NCI-H146 treated with DMSO at 0.1 percent for 48 hours (cell line): Measurements from ENCODE around the gene MYBPC2.
"Not testable (repeated sequence)": the region's sequence is repeated elsewhere in the genome, so short reads cannot be mapped to it uniquely, and the experiment has no call there.

Source experiments
- DNase-seq: peaks from one replicate; lab custom pipeline; 2025; ENCODE audit not compliant: unreplicated experiment; lab: John Stamatoyannopoulos, UW

Gene MYBPC2

GRCh38 chr19:50432221-50433028, at the start of gene MYBPC2:
TSS of gene MYBPC2 (plus strand) at chr19:50432892. CDS start at chr19:50432954, 62 bp downstream.
- peak; percentile 61 for DNase-seq

GRCh38 chr19:50383001-50383851, 49.5 kb upstream of the MYBPC2 start:
- no peak for DNase-seq

GRCh38 chr19:50383852-50384684, 48.6 kb upstream of the MYBPC2 start, which contains the start of gene POLD1:
TSS of gene POLD1 (plus strand) at chr19:50384347. CDS start at chr19:50398852, 14,505 bp downstream.
- peak; percentile 98 for DNase-seq

- DNase-seq = no peak
Observed at GRCh38 chr19:50384685-50385535, 47.8 kb upstream of the MYBPC2 start.

DNA sequence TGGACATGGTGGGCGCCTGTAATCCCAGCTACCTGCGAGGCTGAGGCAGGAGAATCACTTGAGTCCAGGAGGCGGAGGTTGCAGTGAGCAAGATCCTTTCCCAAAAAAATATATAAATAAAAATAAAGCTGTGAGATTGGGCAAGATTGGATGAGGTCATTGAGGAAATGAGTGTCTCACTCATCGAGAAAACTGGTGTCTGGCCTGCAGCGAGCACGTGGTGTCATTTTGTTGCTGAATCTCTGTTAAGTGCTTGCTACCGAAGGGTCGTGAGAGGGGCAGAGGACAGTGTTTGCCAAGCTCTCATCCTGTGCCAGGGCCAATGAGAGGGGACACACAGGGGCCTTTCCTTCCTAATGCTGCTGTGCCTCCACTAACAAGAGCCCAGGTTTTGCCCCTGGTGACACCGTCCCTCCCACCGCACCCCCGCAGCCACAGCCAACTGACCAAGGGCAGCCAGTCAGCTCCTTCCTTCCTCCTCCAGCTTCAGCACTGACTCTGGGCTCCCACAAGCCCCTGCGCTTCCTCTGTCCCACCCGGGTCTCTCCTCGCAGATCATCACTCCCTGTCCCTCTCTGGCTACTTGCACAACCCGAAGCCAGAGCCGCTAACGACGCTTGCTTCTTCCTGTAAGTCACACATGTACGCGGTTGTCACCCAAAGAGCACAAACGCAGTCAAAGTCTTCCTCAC, 45.4 kb upstream of the MYBPC2 start:
- DNase-seq = no peak

- no peak for DNase-seq
Observed at GRCh38 chr19:50387868-50388245, 44.8 kb upstream of the MYBPC2 start.

GRCh38 chr19:50390295-50390694, 42.4 kb upstream of the MYBPC2 start:
- DNase-seq = not testable (repeated sequence)

GRCh38 chr19:50390952-50391351, 41.7 kb upstream of the MYBPC2 start:
- DNase-seq = not testable (repeated sequence)

DNA sequence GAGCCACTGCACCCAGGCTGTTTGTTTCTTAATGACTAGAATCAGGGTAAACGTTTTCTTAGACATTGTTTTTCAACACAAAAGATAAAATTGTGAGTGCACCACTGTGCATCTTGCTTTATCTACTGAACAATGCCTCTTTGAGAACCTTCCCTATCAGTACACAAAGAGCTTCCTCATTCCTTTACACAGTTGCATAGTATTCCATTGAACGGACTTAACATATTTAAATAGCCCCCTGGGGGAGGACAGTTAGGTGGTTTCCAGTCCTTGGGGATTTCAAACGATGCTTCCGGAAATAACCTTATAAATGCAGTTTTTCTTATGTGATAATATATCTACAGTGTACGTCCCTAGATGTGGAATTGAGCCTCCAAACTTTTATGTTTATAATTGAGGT, 39.9 kb upstream of the MYBPC2 start:
- no peak for DNase-seq

DNA sequence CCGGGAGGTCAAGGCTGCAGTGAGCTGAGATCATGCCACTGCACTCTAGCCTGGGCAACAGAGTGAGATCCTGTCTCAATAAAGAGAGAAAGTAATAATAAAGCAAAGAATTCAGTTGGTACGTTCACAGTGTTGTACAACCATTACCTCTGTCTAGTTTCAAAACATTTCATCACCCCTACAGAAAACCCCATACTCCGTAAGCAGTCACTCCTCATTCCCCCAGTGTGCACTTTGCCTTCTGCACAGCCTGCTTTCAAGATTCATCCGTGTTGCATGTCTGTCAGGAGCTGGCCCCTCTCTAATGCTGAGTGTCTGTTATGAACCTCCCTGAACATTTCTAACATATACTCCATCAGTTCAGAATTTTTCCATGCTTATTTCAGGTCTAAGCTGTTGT, 39.1 kb upstream of the MYBPC2 start:
- DNase-seq = no peak

- no peak for DNase-seq
Observed at GRCh38 chr19:50394017-50394416, 38.7 kb upstream of the MYBPC2 start.

DNA sequence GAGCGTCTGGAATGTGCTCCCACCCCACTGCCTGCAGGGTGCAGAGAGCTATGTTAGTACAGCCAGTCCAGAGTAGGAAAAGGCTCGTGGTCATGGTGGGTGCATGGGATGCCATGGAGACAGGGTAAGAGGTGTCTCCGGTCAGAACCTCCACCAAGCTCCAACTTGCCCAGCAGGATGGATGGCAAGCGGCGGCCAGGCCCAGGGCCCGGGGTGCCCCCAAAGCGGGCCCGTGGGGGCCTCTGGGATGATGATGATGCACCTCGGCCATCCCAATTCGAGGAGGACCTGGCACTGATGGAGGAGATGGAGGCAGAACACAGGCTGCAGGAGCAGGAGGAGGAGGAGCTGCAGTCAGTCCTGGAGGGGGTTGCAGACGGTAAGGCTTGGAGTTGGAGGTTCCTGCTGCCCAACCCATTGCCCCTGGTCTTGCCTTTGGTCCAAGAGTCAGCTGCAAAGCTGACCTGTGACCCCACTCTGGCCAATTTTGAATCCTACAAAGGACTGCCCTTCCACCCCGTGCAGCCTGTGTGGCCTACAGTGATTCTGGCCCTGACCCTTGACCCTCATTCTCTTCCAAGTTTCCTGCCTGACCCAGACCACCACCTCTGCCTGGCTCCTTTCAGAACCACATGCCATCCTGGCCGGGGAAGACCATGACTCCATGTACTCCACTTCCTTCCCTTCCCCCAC, 33.9 kb upstream of the MYBPC2 start:
- no peak for DNase-seq

DNA sequence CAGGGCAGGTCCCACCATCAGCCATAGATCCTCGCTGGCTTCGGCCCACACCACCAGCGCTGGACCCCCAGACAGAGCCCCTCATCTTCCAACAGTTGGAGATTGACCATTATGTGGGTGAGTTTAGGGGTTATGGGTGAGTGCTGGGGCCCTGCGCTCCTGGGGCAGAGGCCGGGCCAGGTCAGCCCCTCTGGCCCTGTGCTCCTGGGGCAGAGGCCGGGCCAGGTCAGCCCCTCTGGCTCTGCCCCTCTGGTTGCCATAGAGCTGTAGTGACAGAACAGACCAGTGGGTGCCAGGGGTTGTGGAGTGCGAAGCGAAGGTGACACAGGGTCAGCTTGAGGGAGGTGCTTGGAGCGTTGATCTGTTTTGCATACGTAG, 33.3 kb upstream of the MYBPC2 start:
- no peak for DNase-seq

DNA sequence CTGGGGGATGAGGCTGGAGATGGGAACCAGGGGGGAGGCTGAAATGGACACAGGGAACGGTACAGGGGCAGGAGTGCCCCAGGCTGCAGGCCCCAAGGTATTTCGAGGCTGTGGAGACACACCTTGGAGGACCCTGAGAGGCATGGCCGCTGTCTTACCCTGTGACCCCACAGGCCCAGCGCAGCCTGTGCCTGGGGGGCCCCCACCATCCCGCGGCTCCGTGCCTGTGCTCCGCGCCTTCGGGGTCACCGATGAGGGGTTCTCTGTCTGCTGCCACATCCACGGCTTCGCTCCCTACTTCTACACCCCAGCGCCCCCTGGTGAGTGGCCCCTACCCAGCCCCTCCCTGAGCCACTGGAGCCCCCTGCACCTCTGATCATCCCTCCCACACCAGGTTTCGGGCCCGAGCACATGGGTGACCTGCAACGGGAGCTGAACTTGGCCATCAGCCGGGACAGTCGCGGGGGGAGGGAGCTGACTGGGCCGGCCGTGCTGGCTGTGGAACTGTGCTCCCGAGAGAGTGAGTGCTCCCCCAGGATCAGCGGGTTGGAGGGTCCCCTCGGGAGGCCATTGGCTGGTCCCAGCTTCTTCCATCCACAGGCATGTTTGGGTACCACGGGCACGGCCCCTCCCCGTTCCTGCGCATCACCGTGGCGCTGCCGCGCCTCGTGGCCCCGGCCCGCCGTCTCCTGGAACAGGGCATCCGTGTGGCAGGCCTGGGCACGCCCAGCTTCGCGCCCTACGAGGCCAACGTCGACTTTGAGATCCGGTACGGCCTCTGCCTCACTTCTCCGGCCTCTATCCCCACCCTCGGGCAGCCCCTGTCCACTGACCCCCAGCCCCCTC, 30.9 kb upstream of the MYBPC2 start:
- DNase-seq = no peak

DNA sequence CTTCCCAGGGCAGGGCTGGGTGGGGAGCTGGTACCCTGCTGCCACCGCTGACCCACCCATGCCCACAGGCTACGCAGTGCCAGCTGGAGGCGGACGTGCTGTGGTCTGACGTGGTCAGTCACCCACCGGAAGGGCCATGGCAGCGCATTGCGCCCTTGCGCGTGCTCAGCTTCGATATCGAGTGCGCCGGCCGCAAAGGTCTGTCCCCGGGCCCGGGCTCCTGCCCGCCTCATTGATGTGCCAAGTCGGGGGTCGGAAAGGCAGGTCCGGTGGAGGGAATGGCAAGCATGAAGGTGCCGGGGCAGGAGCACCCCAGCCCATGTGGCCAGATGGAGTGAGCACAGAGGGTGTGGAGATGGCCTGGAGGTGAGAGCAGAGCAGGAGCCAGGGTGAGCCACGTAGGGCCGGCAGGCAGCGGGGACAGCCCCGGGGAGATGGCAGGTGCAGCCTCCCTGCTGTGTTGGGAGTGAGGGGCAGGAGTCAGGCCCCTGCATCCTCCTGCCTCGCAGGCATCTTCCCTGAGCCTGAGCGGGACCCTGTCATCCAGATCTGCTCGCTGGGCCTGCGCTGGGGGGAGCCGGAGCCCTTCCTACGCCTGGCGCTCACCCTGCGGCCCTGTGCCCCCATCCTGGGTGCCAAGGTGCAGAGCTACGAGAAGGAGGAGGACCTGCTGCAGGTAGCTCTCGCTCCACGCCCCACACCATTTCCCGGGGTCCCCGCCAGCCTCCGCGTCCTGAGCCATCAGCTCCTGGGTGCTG, 30.0 kb upstream of the MYBPC2 start:
- no peak for DNase-seq

- DNase-seq = no peak
Observed at GRCh38 chr19:50406156-50406820, 26.4 kb upstream of the MYBPC2 start.

DNA sequence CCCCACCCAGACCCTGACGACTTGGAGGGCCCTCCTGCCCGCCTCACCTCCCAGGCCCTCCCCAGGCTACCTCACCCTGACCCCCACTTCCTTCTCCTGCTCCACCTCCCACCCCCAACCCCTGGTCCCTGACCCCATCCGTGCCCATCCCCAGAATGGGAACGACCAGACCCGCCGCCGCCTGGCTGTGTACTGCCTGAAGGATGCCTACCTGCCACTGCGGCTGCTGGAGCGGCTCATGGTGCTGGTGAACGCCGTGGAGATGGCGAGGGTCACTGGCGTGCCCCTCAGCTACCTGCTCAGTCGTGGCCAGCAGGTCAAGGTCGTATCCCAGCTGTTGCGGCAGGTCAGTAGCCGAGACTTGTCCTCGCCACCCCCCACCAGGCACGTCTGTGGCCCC, 25.9 kb upstream of the MYBPC2 start:
- DNase-seq = no peak
